Stimulated activated CD8-positive, alpha-beta memory T cell treated with anti-CD3 and anti-CD28 coated beads, Interleukin-12 subunit alpha, Interleukin-12 subunit beta, amount 100 ng/mL, for 24 hours (primary cell): ENCODE data around the gene NSL1.
"Not testable (repeated sequence)": the region's sequence is repeated elsewhere in the genome, so short reads cannot be mapped to it uniquely, and the experiment has no call there.

Experiments
- DNase-seq: peaks from one replicate; pipeline ENCODE4 v3.0.0-alpha.2; 2020; ENCODE audit errors: extremely low read depth

The NSL1 gene

GRCh38 chr1:212783976-212784375 lies 7.6 kb downstream of the NSL1 start:
- DNase-seq: no peak

GRCh38 chr1:212782422-212783154 lies 9.0 kb downstream of the NSL1 start:
- no peak for DNase-seq

- DNase-seq: no peak
These were observed 10.4 kb downstream of the NSL1 start for GRCh38 chr1:212781225-212781624.

GRCh38 chr1:212780759-212781158 lies 10.8 kb downstream of the NSL1 start:
- DNase-seq: no peak

- not testable (repeated sequence) for DNase-seq
These were observed 12.5 kb downstream of the NSL1 start for GRCh38 chr1:212779086-212779485.

- no peak for DNase-seq
These were observed 14.4 kb downstream of the NSL1 start for GRCh38 chr1:212777151-212777550.

GRCh38 chr1:212775241-212775640 lies 16.3 kb downstream of the NSL1 start:
- no peak for DNase-seq

- no peak for DNase-seq
These were observed 17.0 kb downstream of the NSL1 start for GRCh38 chr1:212774584-212774983.

- DNase-seq: no peak
These were observed 18.6 kb downstream of the NSL1 start for GRCh38 chr1:212773011-212773410.

GRCh38 chr1:212771341-212771740 lies 20.2 kb downstream of the NSL1 start:
- no peak for DNase-seq

GRCh38 chr1:212769459-212770167 lies 22.0 kb downstream of the NSL1 start:
- DNase-seq: no peak

- not testable (repeated sequence) for DNase-seq
These were observed 24.8 kb downstream of the NSL1 start for GRCh38 chr1:212766825-212767224.

- DNase-seq: not testable (repeated sequence)
These were observed 26.8 kb downstream of the NSL1 start for GRCh38 chr1:212764718-212765281.

GRCh38 chr1:212762839-212763238 lies 28.7 kb downstream of the NSL1 start:
- no peak for DNase-seq

- no peak for DNase-seq
These were observed 29.3 kb downstream of the NSL1 start for GRCh38 chr1:212762234-212762633.

- peak; percentile 24 for DNase-seq
These were observed 31.3 kb downstream of the NSL1 start for GRCh38 chr1:212760126-212760823.

- no peak for DNase-seq
These were observed 31.9 kb downstream of the NSL1 start for GRCh38 chr1:212759683-212760082.

- no peak for DNase-seq
These were observed 36.9 kb downstream of the NSL1 start for GRCh38 chr1:212754680-212755079.

- no peak for DNase-seq
These were observed 37.4 kb downstream of the NSL1 start for GRCh38 chr1:212754193-212754592.

GRCh38 chr1:212753749-212754148 lies 37.8 kb downstream of the NSL1 start:
- DNase-seq: no peak

GRCh38 chr1:212752934-212753497 lies 38.6 kb downstream of the NSL1 start:
- no peak for DNase-seq
